ENCODE data around the gene HOOK2.
"Not testable (repeated sequence)": the region's sequence is repeated elsewhere in the genome, so short reads cannot be mapped to it uniquely, and the experiment has no call there.

Gene HOOK2

DNA sequence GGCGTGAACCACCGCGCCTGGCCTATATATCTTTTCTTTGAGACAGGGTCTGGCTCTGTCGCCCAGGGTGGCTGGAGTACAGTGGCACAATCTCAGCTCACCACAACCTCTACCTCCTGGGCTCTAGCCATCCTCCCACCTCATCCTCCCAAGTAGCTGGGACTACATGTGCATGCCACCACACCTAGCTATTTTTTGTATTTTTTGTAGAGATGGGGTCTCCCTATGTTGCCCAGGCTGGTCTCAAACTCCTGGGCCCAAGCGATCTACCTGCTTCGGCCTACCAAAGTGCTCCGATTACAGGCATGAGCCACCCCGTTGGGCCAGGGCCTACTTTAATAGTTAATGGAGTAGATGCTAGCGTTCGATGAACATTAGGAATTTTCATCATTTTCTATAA is 55.1 kb downstream of the HOOK2 start:
- peak overlapping the region; percentile 95 for H3K27ac ChIP-seq
- TF ChIP-seq, protein P1, sequence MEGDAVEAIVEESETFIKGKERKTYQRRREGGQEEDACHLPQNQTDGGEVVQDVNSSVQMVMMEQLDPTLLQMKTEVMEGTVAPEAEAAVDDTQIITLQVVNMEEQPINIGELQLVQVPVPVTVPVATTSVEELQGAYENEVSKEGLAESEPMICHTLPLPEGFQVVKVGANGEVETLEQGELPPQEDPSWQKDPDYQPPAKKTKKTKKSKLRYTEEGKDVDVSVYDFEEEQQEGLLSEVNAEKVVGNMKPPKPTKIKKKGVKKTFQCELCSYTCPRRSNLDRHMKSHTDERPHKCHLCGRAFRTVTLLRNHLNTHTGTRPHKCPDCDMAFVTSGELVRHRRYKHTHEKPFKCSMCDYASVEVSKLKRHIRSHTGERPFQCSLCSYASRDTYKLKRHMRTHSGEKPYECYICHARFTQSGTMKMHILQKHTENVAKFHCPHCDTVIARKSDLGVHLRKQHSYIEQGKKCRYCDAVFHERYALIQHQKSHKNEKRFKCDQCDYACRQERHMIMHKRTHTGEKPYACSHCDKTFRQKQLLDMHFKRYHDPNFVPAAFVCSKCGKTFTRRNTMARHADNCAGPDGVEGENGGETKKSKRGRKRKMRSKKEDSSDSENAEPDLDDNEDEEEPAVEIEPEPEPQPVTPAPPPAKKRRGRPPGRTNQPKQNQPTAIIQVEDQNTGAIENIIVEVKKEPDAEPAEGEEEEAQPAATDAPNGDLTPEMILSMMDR (conservative IDR thresholded peaks at IDR 0.05), result no peak

DNA sequence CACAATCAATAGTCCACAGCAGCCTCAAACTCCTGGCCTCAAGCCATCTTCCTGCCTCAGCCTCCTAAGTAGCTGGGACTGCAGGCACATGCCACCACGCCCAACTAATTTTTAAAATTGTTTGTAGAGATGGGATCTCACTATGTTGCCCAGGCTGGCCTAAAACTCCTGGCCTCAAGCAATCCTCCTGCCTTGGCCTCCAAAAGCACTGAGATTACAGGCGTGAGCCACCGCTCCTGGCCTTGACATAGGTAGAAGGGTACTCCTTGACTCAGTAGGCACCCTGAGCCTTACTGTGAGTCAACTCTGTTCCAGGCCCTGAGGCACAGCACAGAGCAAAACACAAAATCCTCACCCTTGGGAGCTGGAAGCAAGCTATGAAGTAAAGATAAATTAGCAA is 59.4 kb downstream of the HOOK2 start:
- TF ChIP-seq, protein P1 (conservative IDR thresholded peaks at IDR 0.05), result no peak
- H3K27ac ChIP-seq, result no peak overlapping the region

DNA sequence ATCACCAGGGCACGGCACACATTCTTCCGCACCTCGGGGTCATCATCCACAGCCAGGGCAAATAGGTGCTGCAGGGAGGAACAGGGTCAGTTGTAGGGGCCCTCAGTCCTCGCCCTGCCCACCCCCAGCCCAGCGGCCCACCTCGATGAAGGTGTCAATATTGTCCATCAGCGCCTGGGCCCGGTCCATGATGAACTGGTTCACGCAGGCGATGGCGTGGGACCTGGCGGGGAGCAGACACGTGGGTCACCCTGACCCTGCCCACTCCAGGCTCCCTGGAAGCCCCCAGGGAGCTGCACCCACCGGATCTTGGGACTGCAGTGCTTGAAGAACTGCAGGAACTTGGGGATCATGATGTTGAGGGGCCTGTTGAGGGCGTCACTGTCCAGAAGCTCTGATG is 60.2 kb downstream of the HOOK2 start:
- no peak overlapping the region for H3K27ac ChIP-seq
- TF ChIP-seq, protein P1 (conservative IDR thresholded peaks at IDR 0.05), result no peak

DNA sequence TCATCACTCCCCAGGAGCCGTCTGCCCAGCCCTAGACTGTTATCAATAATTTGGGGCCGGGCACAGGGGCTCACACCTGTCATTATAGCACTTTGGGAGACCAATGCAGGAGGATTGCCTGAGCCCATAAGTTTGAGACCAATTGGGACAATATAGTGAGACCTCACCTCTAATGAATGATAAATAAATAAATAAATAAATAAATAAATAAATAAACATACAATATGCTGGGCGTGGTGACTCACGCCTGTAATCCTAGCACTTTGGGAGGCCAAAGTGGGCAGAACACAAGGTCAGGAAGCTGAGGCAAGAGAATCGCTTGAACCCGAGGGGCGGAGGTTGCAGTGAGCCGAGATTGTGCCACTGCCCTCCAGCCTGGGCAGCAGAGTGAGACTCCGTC is 62.0 kb downstream of the HOOK2 start:
- not testable (repeated sequence) for H3K27ac ChIP-seq
